SK-N-SH (cell line): ENCODE measurements around the gene OCEL1. TPM values are rescaled to one million over a fixed set of nuclear protein-coding genes. Genes with fewer than 3 reads are reported as not detected.

Experiments used
- CTCF ChIA-PET: fragments of 300-600, 350-600 bp; formaldehyde crosslinking; extraction: SDS; loops from one replicate; lab custom pipeline; 2021; lab: Yijun Ruan, JAX
- POLR2A ChIA-PET: fragments of 350-600 bp; sonication (Branson Sonifier 250); formaldehyde crosslinking; extraction: SDS; loops from one replicate; lab custom pipeline; 2020; ENCODE audit warnings: antibody characterized with exemption, inconsistent platforms; lab: Yijun Ruan, JAX
- DNase-seq: peaks from one replicate; pipeline ENCODE4 v3.0.0; 2012
- H2AFZ ChIP-seq: fragments of 200-600 bp; sonication (generic); 2 replicates; pipeline ENCODE4 v1.8.1; 2016; ENCODE audit warnings: antibody characterized with exemption, mild to moderate bottlenecking, low read depth
- H3F3A ChIP-seq: fragments of 200-600 bp; sonication (generic); replicated peaks from 2 replicates; pipeline ENCODE3; 2016; ENCODE audit warnings: antibody characterized with exemption, mild to moderate bottlenecking; ENCODE audit not compliant: insufficient read depth
- H3K27ac ChIP-seq, 2 experiments: fragments of 200-500 bp in 1 of 2; fragments of 200-600 bp in 1 of 2; sonication (Bioruptor generic) in 1 of 2; sonication (generic), shearing (Covaris generic) in 1 of 2; 2 replicates each; pipeline versions ENCODE4 v1.5.1 to v1.6.1; 2014 to 2016; ENCODE audit warnings: low read depth in 2 of 2, inconsistent platforms in 1 of 2, low read length in 1 of 2, mild to moderate bottlenecking in 1 of 2, mixed read lengths in 1 of 2
- H3K27me3 ChIP-seq: fragments of 200-600 bp; sonication (generic), shearing (Covaris generic); 2 replicates; pipeline ENCODE4 v1.6.1; 2016; ENCODE audit warnings: mixed run types; ENCODE audit not compliant: insufficient read depth
- H3K36me3 ChIP-seq, 2 experiments: fragments of 200-500 bp in 1 of 2; fragments of 200-600 bp in 1 of 2; sonication (Bioruptor generic) in 1 of 2; sonication (generic) in 1 of 2; replicated peaks in 1 of 2; 2 replicates each; pipeline versions ENCODE3 to v1.5.1; 2014 to 2016; ENCODE audit warnings: low read length in 1 of 2, mild to moderate bottlenecking in 1 of 2; ENCODE audit not compliant: insufficient read depth in 2 of 2, control insufficient read depth in 1 of 2
- H3K4me1 ChIP-seq, 2 experiments: fragments of 200-500 bp in 1 of 2; fragments of 200-600 bp in 1 of 2; sonication (Bioruptor generic) in 1 of 2; sonication (generic), shearing (Covaris generic) in 1 of 2; 2 replicates each; pipeline versions ENCODE4 v1.5.1 to v1.6.1; 2014 to 2016; ENCODE audit warnings: low read depth in 1 of 2, low read length in 1 of 2, mixed run types in 1 of 2; ENCODE audit not compliant: insufficient read depth in 2 of 2, control insufficient read depth in 1 of 2
- H3K4me2 ChIP-seq: fragments of 200-600 bp; sonication (generic), shearing (Covaris generic); 2 replicates; pipeline ENCODE4 v1.6.1; 2017; ENCODE audit warnings: mixed run types
- H3K4me3 ChIP-seq, 2 experiments: fragments of 200-500 bp in 1 of 2; fragments of 200-600 bp in 1 of 2; sonication (Bioruptor generic) in 1 of 2; sonication (generic), shearing (Covaris generic) in 1 of 2; 2 replicates each; pipeline versions ENCODE4 v1.5.1 to v1.8.1; 2014 to 2016; ENCODE audit warnings: low read depth in 2 of 2, inconsistent platforms in 1 of 2, low read length in 1 of 2, mild to moderate bottlenecking in 1 of 2, mixed read lengths in 1 of 2, moderate library complexity in 1 of 2
- H3K79me2 ChIP-seq: fragments of 200-600 bp; sonication (generic); 2 replicates; pipeline ENCODE4 v1.8.1; 2017; ENCODE audit warnings: mild to moderate bottlenecking; ENCODE audit not compliant: insufficient read depth
- H3K9ac ChIP-seq: fragments of 200-600 bp; sonication (generic); 2 replicates; pipeline ENCODE4 v1.6.1; 2017; ENCODE audit warnings: mixed run types
- H3K9me2 ChIP-seq: fragments of 200-600 bp; sonication (generic); 2 replicates; pipeline ENCODE4 v1.6.1; 2017; ENCODE audit warnings: mixed run types
- H3K9me3 ChIP-seq: fragments of 200-600 bp; sonication (generic); 2 replicates; pipeline ENCODE4 v1.6.1; 2017; ENCODE audit warnings: mixed run types, mild to moderate bottlenecking, moderate library complexity
- H4K20me1 ChIP-seq: fragments of 200-600 bp; sonication (generic); 2 replicates; pipeline ENCODE4 v1.6.1; 2017; ENCODE audit warnings: mild to moderate bottlenecking, mixed run types; ENCODE audit not compliant: insufficient read depth
- CHD2 ChIP-seq: fragments of 150-350 bp; IDR thresholded peaks from 2 replicates; pipeline ENCODE4 v1.6.1; 2018; ENCODE audit warnings: low read length; ENCODE audit not compliant: partially characterized antibody
- EZH2phosphoT487 ChIP-seq: fragments of 200-600 bp; sonication (generic); IDR thresholded peaks from 2 replicates; pipeline ENCODE4 v1.6.1; 2017; ENCODE audit warnings: low read depth, mixed run types, mild to moderate bottlenecking, antibody characterized with exemption, moderate library complexity, borderline replicate concordance
- FOXJ3 ChIP-seq: sonication (generic); formaldehyde crosslinking; IDR thresholded peaks from 2 replicates; pipeline ENCODE4 v1.5.1; 2020; ENCODE audit warnings: mild to moderate bottlenecking, missing genetic modification reagents
- GATA2 ChIP-seq: sonication (generic); formaldehyde crosslinking; IDR thresholded peaks from 2 replicates; pipeline ENCODE4 v1.5.0; 2020; ENCODE audit warnings: mild to moderate bottlenecking, missing genetic modification reagents
- JUND ChIP-seq: IDR thresholded peaks from 2 replicates; pipeline ENCODE4 v1.4.0; 2012
- NFIC ChIP-seq: IDR thresholded peaks from 2 replicates; pipeline ENCODE4 v1.4.0; 2012; ENCODE audit warnings: borderline replicate concordance
- NRF1 ChIP-seq: IDR thresholded peaks from 2 replicates; pipeline ENCODE4 v1.6.1; 2012; ENCODE audit warnings: low read depth, mild to moderate bottlenecking, low read length
- RCOR1 ChIP-seq: fragments of 150-350 bp; IDR thresholded peaks from 2 replicates; pipeline ENCODE4 v1.6.1; 2017; ENCODE audit warnings: antibody characterized with exemption, low read length
- RXRA ChIP-seq: IDR thresholded peaks from 2 replicates; pipeline ENCODE4 v1.4.0; 2012; ENCODE audit warnings: low read depth, mild to moderate bottlenecking, borderline replicate concordance
- TAF1 ChIP-seq: IDR thresholded peaks from 2 replicates; pipeline ENCODE4 v1.6.1; 2012; ENCODE audit warnings: low read depth, mild to moderate bottlenecking, low read length, moderate library complexity, borderline replicate concordance
- WGBS: methylation state at CpG from one replicate; pipeline ENCODE4 v1.1.6; 2017; ENCODE audit warnings: low lambda C conversion rate; 5-methylcytosine and 5-hydroxymethylcytosine counted together
- polyA plus RNA-seq, 3 experiments: library from polyadenylated mRNA; depleted of rRNA; stranded (reverse); fragments of >200 nt; gene quantifications; 2 replicates each; pipeline ENCODE4 v1.2.3, GENCODE V29; 2012
- TF ChIP-seq, protein P1 (sequence below): IDR thresholded peaks from 2 replicates; pipeline ENCODE4 v1.4.0; 2012; ENCODE audit warnings: low read depth, borderline replicate concordance
- TF ChIP-seq, protein P2 (sequence below): IDR thresholded peaks from 2 replicates; pipeline ENCODE4 v1.4.0; 2012; ENCODE audit warnings: low read depth
- TF ChIP-seq, protein P3 (sequence below): fragments of 150-350 bp; IDR thresholded peaks from 2 replicates; pipeline ENCODE4 v1.6.1; 2016; ENCODE audit warnings: mild to moderate bottlenecking, low read depth, low read length

OCEL1 gene
- polyA plus RNA-seq, 1 of the 3 experiments (the other 2 are of a cell fraction): 9.8 TPM

DNA sequence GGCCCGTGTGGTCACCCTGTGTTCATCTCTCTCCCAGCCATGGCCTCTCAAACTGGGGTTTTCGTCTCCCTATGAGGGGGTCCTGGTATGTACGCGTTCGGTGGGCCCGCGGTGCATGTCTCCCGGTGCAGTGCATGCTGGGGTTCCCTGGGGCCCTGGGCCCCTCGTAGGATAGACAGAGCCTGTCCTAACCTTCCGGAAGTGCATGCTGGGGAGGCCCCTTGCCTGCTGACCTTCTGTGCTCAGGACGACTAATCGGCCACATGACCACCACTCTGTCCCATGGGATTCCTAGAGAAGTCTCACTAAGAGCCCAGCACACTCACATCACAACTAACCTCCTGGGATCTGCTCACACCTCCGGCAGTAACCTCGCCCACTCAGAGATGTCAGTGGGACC, 15.7 kb upstream of the OCEL1 start (continued):
- TF ChIP-seq, protein P1, sequence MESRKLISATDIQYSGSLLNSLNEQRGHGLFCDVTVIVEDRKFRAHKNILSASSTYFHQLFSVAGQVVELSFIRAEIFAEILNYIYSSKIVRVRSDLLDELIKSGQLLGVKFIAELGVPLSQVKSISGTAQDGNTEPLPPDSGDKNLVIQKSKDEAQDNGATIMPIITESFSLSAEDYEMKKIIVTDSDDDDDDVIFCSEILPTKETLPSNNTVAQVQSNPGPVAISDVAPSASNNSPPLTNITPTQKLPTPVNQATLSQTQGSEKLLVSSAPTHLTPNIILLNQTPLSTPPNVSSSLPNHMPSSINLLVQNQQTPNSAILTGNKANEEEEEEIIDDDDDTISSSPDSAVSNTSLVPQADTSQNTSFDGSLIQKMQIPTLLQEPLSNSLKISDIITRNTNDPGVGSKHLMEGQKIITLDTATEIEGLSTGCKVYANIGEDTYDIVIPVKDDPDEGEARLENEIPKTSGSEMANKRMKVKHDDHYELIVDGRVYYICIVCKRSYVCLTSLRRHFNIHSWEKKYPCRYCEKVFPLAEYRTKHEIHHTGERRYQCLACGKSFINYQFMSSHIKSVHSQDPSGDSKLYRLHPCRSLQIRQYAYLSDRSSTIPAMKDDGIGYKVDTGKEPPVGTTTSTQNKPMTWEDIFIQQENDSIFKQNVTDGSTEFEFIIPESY: no peak
- TF ChIP-seq TAF1 (no peak), NFIC (no peak), FOXJ3 (CRISPR knock-in tag) (no peak), RXRA (no peak)
- TF ChIP-seq, protein P2, sequence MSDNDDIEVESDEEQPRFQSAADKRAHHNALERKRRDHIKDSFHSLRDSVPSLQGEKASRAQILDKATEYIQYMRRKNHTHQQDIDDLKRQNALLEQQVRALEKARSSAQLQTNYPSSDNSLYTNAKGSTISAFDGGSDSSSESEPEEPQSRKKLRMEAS: no peak

DNA sequence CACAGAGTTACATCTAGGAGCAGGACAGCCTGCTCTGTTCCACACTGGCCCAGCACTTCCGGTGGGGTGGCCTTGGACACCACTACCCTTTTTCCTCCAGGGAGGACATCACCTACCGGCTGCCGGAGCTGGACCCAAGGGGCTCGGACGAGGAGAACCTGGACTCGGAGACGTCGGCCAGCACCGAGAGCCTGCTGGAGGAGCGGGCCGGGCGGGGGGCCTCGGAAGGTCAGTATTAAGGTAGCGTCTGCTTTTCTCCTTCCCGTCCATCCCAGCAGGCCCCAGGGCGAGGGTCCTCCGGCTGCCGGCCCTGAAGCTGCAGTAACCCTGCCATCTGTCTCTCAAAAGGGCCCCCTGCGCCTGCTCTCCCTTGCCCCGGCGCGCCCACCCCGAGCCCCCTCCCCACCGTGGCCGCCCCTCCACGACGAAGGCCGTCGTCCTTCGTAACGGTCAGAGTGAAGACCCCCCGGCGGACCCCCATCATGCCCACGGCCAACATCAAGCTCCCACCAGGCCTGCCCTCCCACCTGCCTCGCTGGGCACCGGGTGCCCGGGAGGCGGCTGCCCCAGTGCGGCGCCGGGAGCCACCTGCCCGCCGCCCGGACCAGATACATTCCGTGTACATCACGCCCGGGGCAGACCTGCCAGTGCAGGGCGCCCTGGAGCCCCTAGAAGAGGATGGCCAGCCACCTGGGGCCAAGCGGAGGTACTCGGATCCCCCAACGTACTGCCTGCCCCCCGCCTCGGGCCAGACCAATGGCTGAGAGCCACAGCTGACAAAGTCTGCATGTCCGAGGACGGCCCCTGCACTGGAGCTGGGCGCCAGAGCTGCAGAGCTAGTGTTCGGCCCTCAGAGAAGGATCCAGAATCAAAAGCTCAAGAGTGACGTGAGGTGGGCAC, 14.2 kb upstream of the OCEL1 start:
- Histone ChIP-seq H3K27ac (no peak overlapping the region), H3K4me3 (no peak overlapping the region), H3K4me1 (peaks cover 5 to 14% of the 10 kb centered on the region in 2 experiments)
- DNase-seq: no peak
- TF ChIP-seq NFIC (no peak), FOXJ3 (CRISPR knock-in tag) (no peak), RCOR1 (no peak), NRF1 (no peak), JUND (no peak), RXRA (no peak), GATA2 (no peak), EZH2phosphoT487 (no peak), CHD2 (no peak), TAF1 (no peak)
- TF ChIP-seq, protein P1: no peak
- TF ChIP-seq, protein P3, sequence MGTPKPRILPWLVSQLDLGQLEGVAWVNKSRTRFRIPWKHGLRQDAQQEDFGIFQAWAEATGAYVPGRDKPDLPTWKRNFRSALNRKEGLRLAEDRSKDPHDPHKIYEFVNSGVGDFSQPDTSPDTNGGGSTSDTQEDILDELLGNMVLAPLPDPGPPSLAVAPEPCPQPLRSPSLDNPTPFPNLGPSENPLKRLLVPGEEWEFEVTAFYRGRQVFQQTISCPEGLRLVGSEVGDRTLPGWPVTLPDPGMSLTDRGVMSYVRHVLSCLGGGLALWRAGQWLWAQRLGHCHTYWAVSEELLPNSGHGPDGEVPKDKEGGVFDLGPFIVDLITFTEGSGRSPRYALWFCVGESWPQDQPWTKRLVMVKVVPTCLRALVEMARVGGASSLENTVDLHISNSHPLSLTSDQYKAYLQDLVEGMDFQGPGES: no peak
- TF ChIP-seq, all 33 proteins: peak for 0
- CTCF ChIA-PET: interaction anchor here (0.6 kb wide), 1 partner anchor 57 kb away, joined by 3 read pairs; no protein-coding TSS in a partner anchor
- Histone ChIP-seq H2AFZ (no peak overlapping the region), H3K9ac (no peak overlapping the region), H3F3A (peaks cover 13% of the 10 kb centered on the region), H3K9me3 (no peaks in the 10 kb centered on the region), H3K36me3 (peaks cover 16 to 32% of the 10 kb centered on the region in 2 experiments), H3K79me2 (peaks cover 10% of the 10 kb centered on the region; the same call in 1 of the 2 replicates), H4K20me1 (no peaks in the 10 kb centered on the region), H3K9me2 (no peaks in the 10 kb centered on the region), H3K27me3 (no peaks in the 10 kb centered on the region), H3K4me2 (no peak overlapping the region)
- WGBS: 93% methylated on average over 11 of the region's 58 CpGs
- POLR2A ChIA-PET: no interaction called here
